ENCODE data around the gene CEP44. TPM values are rescaled to one million over a fixed set of nuclear protein-coding genes. Genes with fewer than 3 reads are reported as not detected.
"Not testable (repeated sequence)": the region's sequence is repeated elsewhere in the genome, so short reads cannot be mapped to it uniquely, and the experiment has no call there.

The CEP44 gene
- total RNA-seq, 1 experiment from 2014 or later = 18.2 TPM

- no peak for DNase-seq (ENCODE audit: low spot score)
Measured at GRCh38 chr4:174324725-174325124, 41.0 kb downstream of the CEP44 start.

GRCh38 chr4:174332741-174333493 is 49.2 kb downstream of the CEP44 start:
- DNase-seq (ENCODE audit: low spot score) = peak; percentile 10

- no peak for DNase-seq (ENCODE audit: low spot score)
Measured at GRCh38 chr4:174334628-174335027, 50.9 kb downstream of the CEP44 start.

- no peak for DNase-seq (ENCODE audit: low spot score)
Measured at GRCh38 chr4:174340714-174341113, 57.0 kb downstream of the CEP44 start.

- no peak for DNase-seq (ENCODE audit: low spot score)
Measured at GRCh38 chr4:174349156-174349555, 65.4 kb downstream of the CEP44 start.

- DNase-seq (ENCODE audit: low spot score) = no peak
Measured at GRCh38 chr4:174352061-174352819, 68.5 kb downstream of the CEP44 start.

- no peak for DNase-seq (ENCODE audit: low spot score)
Measured at GRCh38 chr4:174357321-174357720, 73.6 kb downstream of the CEP44 start.

- DNase-seq (ENCODE audit: low spot score) = no peak
Measured at GRCh38 chr4:174358410-174358809, 74.7 kb downstream of the CEP44 start.

GRCh38 chr4:174358829-174359228 is 75.1 kb downstream of the CEP44 start:
- DNase-seq (ENCODE audit: low spot score) = peak; percentile 57

- no peak for DNase-seq (ENCODE audit: low spot score)
Measured at GRCh38 chr4:174362340-174362739, 78.6 kb downstream of the CEP44 start.

GRCh38 chr4:174363782-174364181 is 80.1 kb downstream of the CEP44 start:
- DNase-seq (ENCODE audit: low spot score) = not testable (repeated sequence)

- peak; percentile 24 for DNase-seq (ENCODE audit: low spot score)
Measured at GRCh38 chr4:174365018-174365587, 81.4 kb downstream of the CEP44 start.

GRCh38 chr4:174369985-174370384 is 86.3 kb downstream of the CEP44 start:
- DNase-seq (ENCODE audit: low spot score) = no peak

- no peak for DNase-seq (ENCODE audit: low spot score)
Measured at GRCh38 chr4:174373821-174374220, 90.1 kb downstream of the CEP44 start.

GRCh38 chr4:174375422-174375821 is 91.7 kb downstream of the CEP44 start:
- no peak for DNase-seq (ENCODE audit: low spot score)

GRCh38 chr4:174377613-174378012 is 93.9 kb downstream of the CEP44 start:
- DNase-seq (ENCODE audit: low spot score) = no peak

- DNase-seq (ENCODE audit: low spot score) = no peak
Measured at GRCh38 chr4:174378951-174379350, 95.2 kb downstream of the CEP44 start.

- DNase-seq (ENCODE audit: low spot score) = not testable (repeated sequence)
Measured at GRCh38 chr4:174380206-174380605, 96.5 kb downstream of the CEP44 start.

GRCh38 chr4:174380699-174381439 is 97.2 kb downstream of the CEP44 start:
- no peak for DNase-seq (ENCODE audit: low spot score)

GRCh38 chr4:174381440-174381800 is 97.7 kb downstream of the CEP44 start:
- DNase-seq (ENCODE audit: low spot score) = no peak
